GM23338 (cell line): ENCODE data around the gene SMIM7. TPM values are rescaled to one million over a fixed set of nuclear protein-coding genes. Genes with fewer than 3 reads are reported as not detected.

Source experiments
- ATAC-seq: fragments of 200-7000 bp; cut with Tn5 transposase; 3 replicates; pipeline ENCODE4 v1.9.1; 2020
- DNase-seq: peaks from one replicate; pipeline ENCODE4 v3.0.0-alpha.2; 2015; ENCODE audit warnings: low spot score
- H2AFZ ChIP-seq: fragments of 200-600 bp; sonication (generic); 2 replicates; pipeline ENCODE4 v1.8.0; 2016; ENCODE audit warnings: antibody characterized with exemption, mild to moderate bottlenecking, moderate library complexity
- H3F3A ChIP-seq: fragments of 200-600 bp; sonication (generic); replicated peaks from 2 replicates; pipeline ENCODE4 v1.8.0; 2017; ENCODE audit warnings: antibody characterized with exemption, mixed run types, low read depth
- H3K27ac ChIP-seq: fragments of 200-600 bp; sonication (generic); 2 replicates; pipeline ENCODE4 v1.6.1; 2016; ENCODE audit warnings: low read depth
- H3K27me3 ChIP-seq: fragments of 200-600 bp; sonication (generic); 2 replicates; pipeline ENCODE4 v1.8.0; 2016; ENCODE audit warnings: mild to moderate bottlenecking, mixed run types, moderate library complexity; ENCODE audit not compliant: insufficient read depth
- H3K36me3 ChIP-seq: fragments of 200-600 bp; sonication (generic); 2 replicates; pipeline ENCODE4 v1.8.0; 2016; ENCODE audit warnings: mild to moderate bottlenecking; ENCODE audit not compliant: insufficient read depth
- H3K4me1 ChIP-seq: fragments of 200-600 bp; sonication (generic); 2 replicates; pipeline ENCODE4 v1.8.0; 2016; ENCODE audit warnings: mild to moderate bottlenecking, moderate library complexity; ENCODE audit not compliant: insufficient read depth
- H3K4me2 ChIP-seq: fragments of 200-600 bp; sonication (generic); 2 replicates; pipeline ENCODE4 v1.7.1; 2017; ENCODE audit warnings: mixed run types
- H3K4me3 ChIP-seq: fragments of 200-600 bp; sonication (generic); 2 replicates; pipeline ENCODE4 v1.6.1; 2016; ENCODE audit warnings: mixed run types
- H3K79me2 ChIP-seq: fragments of 200-600 bp; sonication (generic); replicated peaks from 2 replicates; pipeline ENCODE4 v1.8.0; 2017; ENCODE audit warnings: mild to moderate bottlenecking; ENCODE audit not compliant: insufficient read depth
- H3K9me2 ChIP-seq: fragments of 200-600 bp; sonication (generic); 2 replicates; pipeline ENCODE4 v1.8.0; 2017; ENCODE audit not compliant: insufficient read depth
- H4K20me1 ChIP-seq: fragments of 200-600 bp; sonication (generic); replicated peaks from 2 replicates; pipeline ENCODE4 v1.8.0; 2017; ENCODE audit warnings: mild to moderate bottlenecking; ENCODE audit not compliant: insufficient read depth
- H3K27ac Mint-ChIP-seq: 2 replicates; pipeline ENCODE4 v1.8.0; 2020; ENCODE audit warnings: inconsistent platforms, mild to moderate bottlenecking, moderate library complexity, mixed read lengths
- H3K27me3 Mint-ChIP-seq: 3 replicates; pipeline ENCODE4 v1.8.0; 2022; ENCODE audit warnings: low read depth, mild to moderate bottlenecking, moderate library complexity, mixed read lengths, inconsistent platforms; ENCODE audit not compliant: insufficient read depth, poor library complexity
- H3K36me3 Mint-ChIP-seq: 3 replicates; pipeline ENCODE4 v1.8.0; 2021; ENCODE audit warnings: low read depth, mild to moderate bottlenecking, inconsistent platforms, moderate library complexity, mixed read lengths
- H3K4me1 Mint-ChIP-seq: 3 replicates; pipeline ENCODE4 v1.8.0; 2020; ENCODE audit warnings: mild to moderate bottlenecking, inconsistent platforms, mixed read lengths
- H3K4me3 Mint-ChIP-seq: 3 replicates; pipeline ENCODE4 v1.8.0; 2021; ENCODE audit warnings: moderate library complexity, mild to moderate bottlenecking, inconsistent platforms, mixed read lengths
- H3K9me3 Mint-ChIP-seq: 3 replicates; pipeline ENCODE4 v1.8.0; 2020; ENCODE audit warnings: moderate library complexity, mild to moderate bottlenecking, inconsistent platforms, mixed read lengths
- ETS1 ChIP-seq: IDR thresholded peaks from 2 replicates; pipeline ENCODE4 v1.6.1; 2016; ENCODE audit warnings: antibody characterized with exemption
- POLR2AphosphoS5 ChIP-seq: IDR thresholded peaks from 2 replicates; pipeline ENCODE4 v1.6.1; 2016; ENCODE audit warnings: antibody characterized with exemption, low read depth
- REST ChIP-seq: IDR thresholded peaks from one replicate; pipeline ENCODE4 v1.6.1; 2018; ENCODE audit warnings: antibody characterized with exemption; ENCODE audit not compliant: unreplicated experiment
- ZNF462 ChIP-seq: fragments of 250-450 bp; sonication (Bioruptor Pico); IDR thresholded peaks from 2 replicates; pipeline ENCODE4 v1.5.0; 2020; ENCODE audit warnings: mild to moderate bottlenecking, moderate library complexity
- polyA plus RNA-seq: library from polyadenylated mRNA; unstranded; fragments of >200 nt; fragmentation: Nextera tagmentation; extraction: Ambion mirVana; gene quantifications from 2 replicates; pipeline ENCODE4 v1.2.1, GENCODE V29; 2016
- total RNA-seq: library from RNA; depleted of rRNA; stranded (reverse); fragments of >200 nt; shearing (Covaris generic); gene quantifications from 2 replicates; pipeline ENCODE4 v1.2.3, GENCODE V29; 2014

Gene SMIM7
- total and polyA plus RNA-seq, 2 experiments from 2014 or later, result 81.7 to 84.5 TPM

- TF ChIP-seq ZNF462 (CRISPR knock-in tag), result no peak
- TF ChIP-seq POLR2AphosphoS5, result no peak
These were observed 4.2 kb downstream of the SMIM7 start (continued) for GRCh38 chr19:16655727-16656126.

GRCh38 chr19:16654627-16655026 lies 5.3 kb downstream of the SMIM7 start:
- H3K36me3 Mint-ChIP-seq, result peaks cover 87% of the 10 kb centered on the region
- peaks cover 38% of the 10 kb centered on the region for H3K36me3 ChIP-seq

More at GRCh38 chr19:16654627-16655026, 5.3 kb downstream of the SMIM7 start:
- Histone ChIP-seq H3K27ac (no peak overlapping the region), H3K27me3 (no peaks in the 10 kb centered on the region), H3K79me2 (peaks cover 46% of the 10 kb centered on the region), H4K20me1 (peaks cover 33% of the 10 kb centered on the region), H3K4me3 (no peak overlapping the region), H3K4me2 (no peak overlapping the region), H3K9me2 (no peaks in the 10 kb centered on the region), H3F3A (0 out of 2 replicates have a peak, but pooled peaks cover 3% of the 10 kb centered on the region), H2AFZ (no peak overlapping the region), H3K4me1 (no peaks in the 10 kb centered on the region)
- no peak overlapping the region for H3K27ac Mint-ChIP-seq
- H3K27me3 Mint-ChIP-seq, result peaks cover 4% of the 10 kb centered on the region
- H3K4me3 Mint-ChIP-seq, result no peak overlapping the region
- TF ChIP-seq REST (no peak), ETS1 (no peak)
- DNase-seq, result no peak
- H3K4me1 Mint-ChIP-seq, result peaks cover 2% of the 10 kb centered on the region; the same call in 1 of the 3 replicates
- no peak for ATAC-seq
- no peaks in the 10 kb centered on the region for H3K9me3 Mint-ChIP-seq
